Tongue (tissue), 2 donors: ENCODE data around the gene MGP. TPM values are rescaled to one million over a fixed set of nuclear protein-coding genes. Genes with fewer than 3 reads are reported as not detected.

ENCODE experiments used
- DNase-seq: peaks from one replicate; pipeline ENCODE4 v3.0.0-alpha.2; 2015
- total RNA-seq: library from RNA; depleted of rRNA; stranded (reverse); fragments of >200 nt; gene quantifications from one replicate; pipeline ENCODE4 v1.2.3, GENCODE V29; 2014

Gene MGP
- total RNA-seq, 1 donor from 2014 or later = 97.7 TPM

DNA sequence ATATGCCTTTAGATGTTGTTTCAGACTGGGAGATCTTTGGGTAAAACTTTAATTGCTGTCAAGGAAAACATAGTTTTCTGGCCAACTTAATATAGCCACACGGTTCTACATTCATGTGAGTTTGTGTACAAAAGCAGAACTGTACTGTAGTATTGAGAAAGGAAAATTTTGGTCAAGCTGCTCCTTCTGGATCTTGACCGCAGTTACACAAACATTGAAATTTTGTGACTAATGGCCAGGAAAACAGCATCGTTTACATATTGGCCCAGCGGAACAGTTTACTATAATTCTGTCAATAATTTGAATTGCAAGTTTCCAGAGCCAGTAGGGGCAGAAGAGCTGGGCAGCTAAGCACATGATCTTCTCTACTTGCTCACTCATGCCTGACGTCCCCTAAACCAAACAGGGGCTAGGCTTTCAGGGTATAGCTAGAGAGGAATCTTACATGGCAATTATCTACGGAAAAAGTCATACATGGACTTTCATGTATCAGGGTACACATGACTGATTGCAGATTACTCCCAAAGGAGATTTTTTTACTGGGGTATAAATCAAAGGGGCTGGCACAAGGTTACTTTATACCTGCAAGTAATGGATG, 31.0 kb downstream of the MGP start:
- DNase-seq = peak; percentile 46

DNA sequence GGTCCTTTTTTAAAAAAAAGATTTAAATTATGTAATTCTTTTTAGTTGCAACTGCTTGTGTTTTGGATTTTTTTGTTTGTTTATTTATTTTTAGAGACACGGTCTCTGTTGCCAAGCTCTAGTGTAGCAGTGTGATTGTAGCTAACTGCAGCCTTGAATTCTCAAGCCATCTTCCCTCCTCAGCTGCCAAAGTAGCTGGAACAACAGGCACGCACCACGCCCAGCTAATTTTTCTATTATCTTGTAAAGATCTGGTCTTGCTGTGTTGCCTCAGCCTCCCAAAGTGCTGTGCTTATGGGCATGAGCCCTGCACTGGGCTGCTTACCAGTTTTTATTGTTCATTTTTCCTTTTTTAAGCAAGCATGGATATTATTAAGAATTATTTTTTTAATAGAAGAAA, 31.7 kb downstream of the MGP start:
- peak; percentile 59 for DNase-seq

DNA sequence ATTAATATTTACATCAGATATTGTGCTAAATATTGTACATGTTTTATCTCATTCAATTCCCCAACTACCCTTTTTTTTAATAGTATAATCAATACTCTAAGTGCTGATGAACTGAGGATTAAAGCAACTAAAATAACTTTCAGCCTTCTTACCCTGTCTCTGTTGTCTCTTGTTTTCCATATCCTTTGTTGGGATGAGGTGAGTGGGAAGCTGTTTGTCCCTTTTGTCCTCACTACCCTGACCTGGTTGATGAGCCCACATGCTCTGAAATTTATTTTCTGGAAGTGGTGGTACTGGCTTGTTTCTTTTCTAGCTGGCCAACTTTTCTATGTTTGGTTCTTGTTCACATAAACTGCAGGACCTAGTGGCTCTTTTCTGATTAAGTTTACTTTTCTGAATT, 32.8 kb downstream of the MGP start:
- DNase-seq = no peak

DNA sequence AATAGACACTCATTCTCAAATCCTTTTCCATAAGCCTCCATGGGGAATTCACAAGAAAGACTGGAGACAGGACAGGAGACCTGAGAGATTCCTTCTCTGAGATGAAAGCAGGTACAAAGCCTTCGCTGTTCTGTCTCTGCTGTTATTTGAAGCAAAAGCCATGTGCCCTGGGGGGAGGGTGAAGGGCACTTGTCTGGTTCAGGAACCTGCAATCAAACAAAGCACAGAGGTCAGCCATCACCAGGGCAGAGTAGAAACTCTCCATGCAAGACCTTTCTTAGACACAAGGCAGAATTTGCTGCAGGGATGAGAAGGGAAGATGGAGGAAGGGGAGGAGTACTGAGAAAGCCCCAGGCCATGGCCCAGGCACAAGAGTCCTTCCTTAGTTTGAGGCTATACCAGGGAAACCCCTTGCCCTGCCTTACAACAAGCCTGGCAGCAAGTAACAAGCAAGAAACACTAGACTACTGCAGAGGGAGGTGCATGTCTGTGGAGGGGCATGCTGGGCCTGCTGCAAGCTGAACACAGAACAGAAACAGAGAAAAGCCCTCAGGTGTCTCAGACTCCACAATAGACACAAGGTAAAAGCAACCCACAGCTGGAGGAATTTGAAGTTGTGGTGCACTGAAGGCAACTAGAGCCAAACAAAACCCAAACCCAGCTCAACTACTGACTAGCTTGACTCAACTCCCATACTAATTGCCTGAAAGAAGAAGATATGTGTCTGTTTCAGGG, 34.6 kb downstream of the MGP start:
- no peak for DNase-seq

DNA sequence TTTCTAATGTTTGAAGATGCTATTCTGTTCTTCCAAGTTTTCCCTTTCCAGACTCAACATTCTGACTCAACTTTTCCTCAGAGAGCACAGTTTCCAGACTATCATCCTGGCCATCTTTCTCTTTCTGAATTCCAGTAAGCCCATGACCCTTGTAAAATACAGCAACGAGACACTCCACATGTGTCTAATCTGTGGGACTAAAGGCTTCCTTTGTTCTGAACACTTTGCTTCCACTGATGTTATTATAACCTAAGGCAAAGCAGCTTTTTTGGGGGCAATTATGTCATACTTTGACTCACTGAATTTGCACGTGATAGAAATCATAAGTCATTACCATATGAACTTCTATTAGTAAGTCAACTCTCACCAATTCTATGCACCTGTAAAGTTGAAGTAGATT, 36.0 kb downstream of the MGP start:
- peak; percentile 54 for DNase-seq

DNA sequence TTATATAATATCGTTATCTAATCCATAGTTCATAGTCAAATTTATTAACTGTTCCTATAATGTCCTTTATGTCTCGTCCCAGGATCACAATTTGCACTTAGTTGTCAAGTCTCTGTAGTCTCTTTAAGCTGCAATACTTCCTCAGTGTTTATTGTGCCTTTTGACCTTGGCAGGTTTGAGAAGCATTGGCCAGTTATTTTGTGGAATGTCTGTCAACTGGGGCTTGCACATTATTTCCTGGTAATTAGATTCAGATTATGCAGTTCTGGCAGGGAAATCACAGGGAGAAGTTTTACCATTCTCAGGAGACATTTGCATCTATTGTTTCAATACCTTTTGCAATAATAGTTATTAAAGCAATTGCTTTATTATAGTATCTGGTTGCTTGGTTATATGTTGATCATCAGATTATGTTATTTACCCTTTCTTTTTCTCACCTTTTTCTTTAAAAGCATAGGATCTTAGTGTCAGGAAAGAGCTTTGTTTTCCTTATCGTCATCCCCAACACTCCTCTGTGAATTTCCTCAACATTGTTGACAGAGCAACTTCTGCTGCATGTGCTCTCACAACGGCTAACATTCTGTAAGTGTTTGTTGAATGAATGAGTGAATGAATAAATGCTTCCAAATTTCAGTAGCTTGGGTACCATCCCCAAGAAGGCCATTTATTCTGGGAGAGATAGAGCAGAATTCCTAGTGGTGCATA, 38.6 kb downstream of the MGP start:
- DNase-seq = no peak

DNA sequence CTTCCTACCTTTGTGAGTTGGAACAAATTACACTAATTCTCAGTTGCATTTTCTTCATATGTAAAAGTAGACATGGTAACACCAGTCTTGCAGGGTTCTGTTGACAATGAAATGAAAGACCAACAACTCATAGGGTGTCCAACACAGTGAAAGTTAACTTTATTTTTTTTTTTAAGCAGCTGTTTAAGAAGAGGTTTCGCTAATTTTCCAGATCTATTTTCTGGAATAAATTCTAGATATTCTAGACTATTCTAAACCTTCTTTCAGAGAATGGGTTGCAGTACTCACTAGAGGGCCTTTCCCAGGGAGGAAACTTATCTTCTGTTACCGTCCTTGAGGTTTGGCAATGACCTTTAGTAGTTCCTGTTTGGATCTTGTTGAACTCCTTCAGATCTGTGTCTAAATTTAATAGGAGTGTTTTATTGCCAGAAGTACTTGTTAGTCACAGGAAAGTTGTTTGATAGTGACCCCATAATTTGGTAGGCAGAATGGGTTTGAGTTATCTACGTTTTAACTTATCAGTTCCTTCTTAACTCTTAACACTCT, 39.5 kb downstream of the MGP start:
- no peak for DNase-seq

DNA sequence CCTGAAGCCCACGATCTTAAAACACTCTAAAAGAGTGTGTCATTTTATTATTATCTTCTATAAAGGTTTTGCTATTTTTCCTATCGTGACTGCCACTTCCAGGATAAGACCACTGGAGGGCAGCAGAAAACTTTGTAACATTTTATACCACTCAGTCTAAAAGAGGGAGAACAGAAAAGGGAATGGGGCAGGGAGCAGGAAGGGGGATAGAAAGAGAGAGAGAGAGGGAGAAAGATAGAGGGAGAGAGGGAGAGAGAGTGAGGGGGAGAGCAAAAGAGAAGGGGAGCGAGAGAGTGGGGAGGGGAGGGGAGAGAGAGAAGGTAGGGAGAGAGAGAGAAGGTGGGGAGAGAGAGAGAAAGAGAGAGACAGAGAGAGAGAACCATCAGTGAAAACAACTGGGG, 40.3 kb downstream of the MGP start:
- peak; percentile 86 for DNase-seq

DNA sequence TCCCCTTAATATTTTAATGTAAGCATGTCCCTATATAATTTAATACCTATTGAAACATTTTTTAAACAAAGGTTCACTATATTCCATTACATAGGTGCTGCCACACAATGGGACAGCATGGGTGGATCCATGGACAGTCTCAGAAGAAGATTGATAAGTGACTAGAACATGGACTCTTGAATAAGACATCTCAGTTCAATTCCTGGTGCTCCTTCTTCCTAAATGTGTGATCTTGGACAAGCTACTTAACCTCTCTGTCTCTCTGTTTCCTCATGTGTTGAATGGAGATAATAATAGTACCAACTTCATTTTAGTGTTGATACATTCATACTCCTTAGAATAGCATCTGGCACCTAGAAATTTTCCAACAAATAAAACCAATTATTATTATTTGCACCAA, 41.3 kb downstream of the MGP start:
- DNase-seq = no peak

DNA sequence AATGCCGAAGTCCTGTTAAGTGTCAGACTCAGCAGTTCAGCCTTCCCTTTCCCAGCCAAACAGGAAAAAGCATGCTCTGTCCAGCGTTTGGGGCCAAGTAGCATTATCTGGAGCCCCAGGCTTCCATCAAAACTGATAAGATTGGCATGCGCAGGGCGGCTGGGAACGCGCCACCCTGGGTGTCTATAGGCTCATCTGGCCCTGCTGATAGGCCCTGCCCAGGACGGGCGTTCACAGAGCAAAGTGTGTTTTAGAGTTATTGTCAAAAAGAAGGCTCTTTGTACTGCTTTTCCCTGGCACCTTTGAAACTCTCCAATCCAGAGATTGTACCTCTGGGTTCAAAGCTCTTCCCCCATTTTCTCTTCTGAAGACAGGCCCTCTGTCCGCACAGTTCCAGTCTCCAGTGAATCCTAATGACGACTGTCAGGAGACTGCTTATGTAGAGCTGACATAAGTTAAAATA, 42.2 kb downstream of the MGP start, which contains the start of gene ART4:
TSS of gene ART4 (minus strand) at position 102 of the 463 bp plus-strand sequence. CDS start 413 bp downstream, outside the sequence.
- no peak for DNase-seq

DNA sequence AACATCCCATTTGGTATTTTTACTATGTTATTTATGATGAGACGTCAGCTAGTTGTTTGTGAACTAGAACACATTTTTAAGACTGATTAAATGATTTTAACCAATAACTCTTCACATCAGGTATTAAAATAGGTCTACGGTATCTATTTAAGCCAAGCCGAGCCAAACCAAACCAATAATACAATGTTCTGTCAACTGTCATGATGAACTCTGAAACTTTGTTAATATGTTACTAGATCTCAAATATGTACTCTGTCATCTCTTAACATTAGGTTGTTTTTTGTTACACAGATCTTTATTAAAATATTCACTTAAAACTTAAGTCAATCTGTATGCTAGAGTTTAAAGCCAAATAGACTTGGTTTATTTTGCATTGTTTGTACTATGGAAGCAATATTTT, 43.3 kb downstream of the MGP start:
- no peak for DNase-seq

DNA sequence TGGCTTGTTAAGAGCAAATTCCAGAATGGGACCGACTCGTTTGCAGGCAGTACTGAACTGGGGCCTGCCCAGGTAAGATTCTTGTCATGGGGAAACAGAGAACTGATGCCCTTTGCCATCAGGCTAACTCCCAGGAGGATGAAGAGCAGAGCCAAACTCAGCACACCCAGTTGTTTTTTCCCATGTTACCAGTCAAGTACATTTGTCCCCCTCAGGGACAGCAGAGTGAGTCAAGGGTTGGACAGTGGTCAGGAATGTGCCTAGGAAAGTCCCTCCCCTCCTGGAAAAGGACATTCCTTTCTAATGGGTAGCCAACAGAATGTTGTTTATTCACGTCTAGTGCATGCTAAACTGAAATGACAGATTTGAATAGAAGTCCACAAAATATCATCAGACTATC, 43.9 kb downstream of the MGP start:
- no peak for DNase-seq

DNA sequence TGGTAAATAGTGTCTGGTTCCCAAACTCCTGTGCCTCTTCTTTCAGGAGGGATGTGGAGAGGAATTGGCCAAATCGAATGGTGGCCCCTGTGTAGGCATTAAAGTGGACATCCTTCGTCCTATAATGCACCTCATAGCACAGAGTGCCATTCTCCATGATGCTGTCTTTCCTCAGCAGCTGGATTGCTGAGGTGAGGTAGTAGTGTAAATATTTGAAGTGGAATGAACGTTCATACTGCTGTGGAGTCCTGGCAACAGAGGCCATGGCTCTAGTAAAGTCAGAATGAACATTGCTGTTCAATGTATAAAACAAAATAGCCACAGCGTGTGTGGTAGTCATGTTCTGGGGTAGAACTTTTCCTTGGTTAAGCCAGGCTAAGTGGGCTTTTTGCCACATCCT, 45.0 kb downstream of the MGP start:
- no peak for DNase-seq

DNA sequence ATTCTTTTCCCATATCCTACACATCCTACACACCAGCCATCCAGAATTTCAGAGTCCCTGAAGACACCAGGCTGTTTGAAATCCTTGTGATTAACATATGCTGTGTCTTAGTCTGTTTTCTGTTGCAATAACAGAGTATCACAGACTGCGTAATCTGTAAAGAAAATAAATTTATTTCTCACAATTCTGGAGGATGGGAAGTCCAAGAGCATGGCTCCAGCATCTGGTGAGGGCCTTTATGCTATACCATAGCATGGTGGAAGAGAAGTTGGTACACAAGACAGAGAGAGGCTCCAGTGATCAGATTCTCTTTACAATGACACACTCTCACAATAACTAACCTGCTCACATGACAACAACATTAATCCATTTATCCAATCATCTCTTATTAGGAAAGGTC, 46.4 kb downstream of the MGP start:
- no peak for DNase-seq

DNA sequence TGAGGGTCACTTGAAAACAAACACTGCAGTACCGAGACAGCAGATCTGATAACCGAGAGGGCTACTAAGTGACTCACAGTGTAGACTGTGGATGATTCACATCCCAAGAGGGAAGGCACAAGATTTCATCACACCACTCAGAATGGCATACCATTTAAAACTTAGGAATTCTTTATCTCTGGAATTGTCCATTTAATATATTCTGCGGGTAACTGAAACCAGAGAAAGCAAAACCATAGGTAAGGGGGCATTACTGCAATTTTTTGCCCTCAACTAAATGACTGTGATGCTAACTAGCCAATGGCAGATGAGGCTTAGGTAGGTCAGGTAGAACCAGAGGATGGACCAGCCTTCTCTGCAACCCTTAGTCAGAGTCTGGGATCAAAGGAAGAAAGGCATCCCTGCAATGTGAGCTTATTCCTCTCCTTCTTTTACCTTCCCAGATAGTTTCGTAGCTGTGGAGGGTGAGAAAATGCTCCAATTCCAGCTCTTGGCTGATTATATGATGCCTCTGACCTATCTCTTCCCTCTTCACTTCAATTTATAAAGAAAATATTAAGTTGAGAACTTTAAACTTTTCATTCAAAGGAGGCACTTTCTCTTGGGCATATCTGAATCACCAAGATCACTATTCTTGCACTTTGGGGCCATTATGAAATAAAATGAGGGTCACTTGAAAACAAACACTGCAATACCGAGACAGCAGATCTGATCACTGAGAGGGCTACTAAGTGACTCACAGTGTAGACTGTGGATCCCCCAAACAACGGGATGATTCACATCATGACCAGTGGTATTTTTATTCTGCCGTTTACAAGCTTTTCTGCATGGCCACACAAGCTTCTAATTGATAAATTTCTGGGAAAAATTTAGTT, 49.1 kb downstream of the MGP start:
- DNase-seq = no peak

DNA sequence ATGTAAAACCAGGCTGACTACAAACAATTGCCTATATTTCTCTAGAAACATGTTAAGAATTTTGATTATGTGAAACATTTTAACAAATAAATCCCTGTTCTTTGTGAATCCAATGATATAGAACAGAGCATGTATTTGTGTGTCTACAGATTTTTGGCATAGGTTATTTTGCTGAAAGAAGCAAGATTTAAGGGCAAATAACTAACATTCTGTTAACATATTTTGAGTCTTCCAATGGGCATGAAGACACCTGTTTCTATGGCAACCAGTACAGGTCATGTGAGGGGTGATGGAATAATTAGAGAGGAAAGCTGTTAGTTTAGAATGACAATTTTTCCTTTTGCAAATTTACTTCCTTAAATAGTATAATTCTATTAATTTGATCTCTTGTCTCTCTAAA, 51.1 kb downstream of the MGP start:
- DNase-seq = no peak

DNA sequence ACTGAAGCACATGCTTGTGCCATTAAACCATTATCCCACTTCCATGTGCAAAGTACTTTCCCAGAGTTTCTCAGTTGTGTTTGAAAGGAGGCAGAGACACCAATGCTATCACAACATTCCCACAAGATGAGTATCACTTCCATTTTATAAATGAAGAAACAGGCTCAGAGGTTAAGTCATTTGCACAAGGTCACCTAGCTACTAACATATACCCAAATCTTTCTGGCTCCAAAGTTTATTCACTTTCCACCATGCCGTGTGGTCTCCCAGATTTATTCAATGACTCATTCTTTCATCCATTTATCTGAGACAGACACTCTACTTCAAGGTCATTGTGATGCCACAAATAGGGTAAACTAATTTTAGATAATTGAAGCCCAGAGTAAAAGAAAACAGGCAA, 51.7 kb downstream of the MGP start:
- DNase-seq = no peak

DNA sequence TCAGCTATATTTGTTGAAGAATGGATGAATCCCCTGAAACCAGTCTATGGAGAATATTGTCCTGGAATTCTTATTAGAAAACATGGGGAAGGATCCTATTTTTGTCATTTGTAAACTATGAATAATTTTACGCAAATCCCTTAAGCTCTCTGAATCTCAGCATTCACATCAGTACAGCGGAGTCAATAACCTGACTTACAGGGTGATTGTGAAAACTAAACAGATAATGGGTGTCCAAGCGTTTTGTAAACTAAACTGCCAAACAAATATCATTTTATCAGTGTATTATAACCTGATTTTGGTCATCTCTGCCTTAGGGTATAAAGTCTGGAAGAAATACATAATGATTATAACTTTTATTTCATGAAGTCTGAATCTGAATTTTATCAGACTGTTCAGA, 52.3 kb downstream of the MGP start:
- no peak for DNase-seq
